ENCODE results near the gene SLC35C1.

SLC35C1 gene

DNA sequence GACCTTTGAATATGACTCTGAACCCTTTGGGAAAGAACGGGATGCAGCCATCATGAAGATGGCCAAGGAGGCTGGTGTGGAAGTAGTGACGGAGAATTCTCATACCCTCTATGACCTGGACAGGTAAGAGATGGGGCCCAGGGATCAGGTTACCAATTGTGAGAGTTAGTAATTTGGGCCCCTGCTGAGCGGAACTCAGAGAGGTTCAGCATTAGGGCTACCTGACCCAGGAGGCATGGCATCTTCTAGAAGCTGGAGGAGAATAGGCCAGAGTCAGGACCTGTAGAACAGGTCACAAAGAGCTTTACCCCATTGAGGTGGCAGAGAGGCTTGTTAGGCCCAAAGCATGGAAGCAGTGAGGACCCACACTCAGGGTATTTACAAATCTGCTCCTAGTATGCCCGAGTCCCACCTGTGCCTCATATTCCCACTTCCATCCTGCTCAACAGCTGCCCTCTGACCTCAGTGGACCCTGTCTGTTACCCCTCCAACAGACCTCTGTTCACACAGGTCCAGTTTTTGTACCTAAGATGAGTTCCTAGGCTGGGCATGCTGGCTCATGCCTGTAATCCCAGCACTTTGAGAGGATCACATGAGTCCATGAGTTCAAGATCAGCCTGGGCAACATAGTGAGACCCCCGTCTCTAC is 53.9 kb downstream of the SLC35C1 start:
- CTCF ChIA-PET, result interaction anchor here (1.6 kb wide), 1 partner anchor 14 kb away, joined by 6 read pairs; no protein-coding TSS in a partner anchor
- no peak for DNase-seq (ENCODE audit: extremely low spot score)
- POLR2A ChIA-PET, result no interaction called here
- TF ChIP-seq, protein P1, sequence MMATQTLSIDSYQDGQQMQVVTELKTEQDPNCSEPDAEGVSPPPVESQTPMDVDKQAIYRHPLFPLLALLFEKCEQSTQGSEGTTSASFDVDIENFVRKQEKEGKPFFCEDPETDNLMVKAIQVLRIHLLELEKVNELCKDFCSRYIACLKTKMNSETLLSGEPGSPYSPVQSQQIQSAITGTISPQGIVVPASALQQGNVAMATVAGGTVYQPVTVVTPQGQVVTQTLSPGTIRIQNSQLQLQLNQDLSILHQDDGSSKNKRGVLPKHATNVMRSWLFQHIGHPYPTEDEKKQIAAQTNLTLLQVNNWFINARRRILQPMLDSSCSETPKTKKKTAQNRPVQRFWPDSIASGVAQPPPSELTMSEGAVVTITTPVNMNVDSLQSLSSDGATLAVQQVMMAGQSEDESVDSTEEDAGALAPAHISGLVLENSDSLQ (IDR thresholded peaks at IDR 0.05), result no peak
- TF ChIP-seq CTBP1 (IDR thresholded peaks at IDR 0.05; ENCODE audit: borderline replicate concordance) (no peak), LEF1 (IDR thresholded peaks at IDR 0.05; ENCODE audit: borderline replicate concordance) (no peak), FOXM1 (IDR thresholded peaks at IDR 0.05; ENCODE audit: borderline replicate concordance) (no peak), SUZ12 (IDR thresholded peaks at IDR 0.05) (no peak), TARDBP (IDR thresholded peaks at IDR 0.05) (no peak), BHLHE40 (IDR thresholded peaks at IDR 0.05; ENCODE audit: borderline replicate concordance) (no peak), FOXK2 (IDR thresholded peaks at IDR 0.05) (no peak), L3MBTL2 (conservative IDR thresholded peaks at IDR 0.05) (no peak), ARNT (IDR thresholded peaks at IDR 0.05) (no peak), FOXA1 (IDR thresholded peaks at IDR 0.05) (no peak)

DNA sequence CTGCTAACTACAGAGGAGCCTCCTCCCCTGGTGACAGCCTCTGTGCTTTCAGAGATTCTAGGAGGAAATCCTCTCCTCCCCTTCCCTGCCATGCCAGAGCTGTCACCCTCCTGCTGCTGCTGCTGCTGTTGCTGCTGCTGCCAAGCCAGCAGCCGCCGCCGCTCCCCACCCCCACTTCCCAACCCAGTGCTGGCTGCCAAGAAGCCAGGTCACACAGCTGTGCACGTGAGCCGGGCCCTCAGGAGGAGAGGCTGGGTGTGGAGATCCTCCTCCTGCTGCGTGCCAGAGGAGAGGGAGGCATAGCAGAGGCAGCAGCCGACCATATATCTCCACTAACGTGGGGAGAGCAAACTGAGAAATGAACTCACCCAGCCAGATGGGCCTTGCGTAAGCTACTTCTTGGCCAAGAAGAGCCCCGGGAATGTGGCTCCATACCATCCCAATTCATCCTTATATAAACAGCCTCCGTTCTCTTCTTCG is 54.8 kb downstream of the SLC35C1 start:
- DNase-seq (ENCODE audit: extremely low spot score), result no peak
- TF ChIP-seq, protein P1 (IDR thresholded peaks at IDR 0.05), result no peak
- ChIA-PET CTCF (interaction anchor here (1.6 kb wide), 1 partner anchor 13 kb away, joined by 6 read pairs; no protein-coding TSS in a partner anchor), POLR2A (no interaction called here)

DNA sequence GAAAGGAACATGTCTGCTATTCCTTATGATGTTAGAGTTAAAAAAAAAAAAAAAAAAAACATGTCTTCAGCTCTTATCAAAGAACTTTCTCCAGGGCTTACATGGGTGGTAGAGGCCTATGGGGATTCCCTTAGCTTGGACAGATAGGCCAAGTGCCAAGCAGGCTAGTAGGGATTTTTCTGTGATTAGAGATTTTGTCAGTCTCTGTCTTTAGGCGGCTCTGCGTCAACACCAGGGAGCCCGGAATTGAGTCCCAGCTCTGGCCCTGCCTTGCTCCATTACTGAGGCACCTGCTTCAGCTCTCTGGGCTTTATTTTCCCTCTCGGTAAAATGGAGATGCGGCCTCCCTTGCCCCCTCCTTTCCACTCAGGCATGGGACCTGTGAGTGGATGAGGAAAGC is 55.4 kb downstream of the SLC35C1 start:
- ChIA-PET POLR2A (no interaction called here), CTCF (interaction anchor here (0.6 to 1.6 kb wide), 2 partner anchors 13 to 1442 kb away, joined by 4 to 6 read pairs; no protein-coding TSS in a partner anchor)
- no peak for TF ChIP-seq ARNT (IDR thresholded peaks at IDR 0.05)
- TF ChIP-seq NFRKB (IDR thresholded peaks at IDR 0.05), result no peak
- no peak for DNase-seq (ENCODE audit: extremely low spot score)

DNA sequence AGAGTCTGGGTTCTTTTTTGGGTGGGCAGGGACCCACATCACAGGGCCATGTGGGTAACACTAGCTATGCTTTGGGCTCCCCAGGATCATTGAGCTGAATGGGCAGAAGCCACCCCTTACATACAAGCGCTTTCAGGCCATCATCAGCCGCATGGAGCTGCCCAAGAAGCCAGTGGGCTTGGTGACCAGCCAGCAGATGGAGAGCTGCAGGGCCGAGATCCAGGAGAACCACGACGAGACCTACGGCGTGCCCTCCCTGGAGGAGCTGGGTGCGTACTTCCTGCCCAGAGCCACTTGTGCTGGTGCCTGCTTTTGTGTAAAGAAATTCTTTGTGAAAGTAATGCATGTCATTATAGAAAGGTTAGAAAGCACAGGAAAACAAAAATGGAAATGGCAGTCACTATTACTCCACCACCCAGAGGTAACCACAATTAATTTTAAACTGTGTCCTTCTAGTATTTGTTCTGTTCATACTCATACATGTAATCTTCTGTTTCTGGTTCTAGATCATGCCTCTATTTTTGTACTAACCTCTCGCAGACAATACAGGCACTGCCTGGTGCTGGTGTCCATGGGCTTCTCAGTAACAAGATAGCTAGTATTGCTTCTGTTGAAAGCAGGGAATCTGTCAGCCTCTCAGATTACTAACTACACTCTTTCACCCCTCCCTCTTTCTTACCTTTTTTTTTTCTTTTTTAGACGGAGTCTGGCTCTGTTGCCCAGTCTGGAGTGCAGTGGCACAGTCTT is 56.0 kb downstream of the SLC35C1 start:
- TF ChIP-seq FOXA1 (IDR thresholded peaks at IDR 0.05) (no peak), ELF4 (IDR thresholded peaks at IDR 0.05) (no peak), NFRKB (IDR thresholded peaks at IDR 0.05) (no peak), BHLHE40 (IDR thresholded peaks at IDR 0.05; ENCODE audit: borderline replicate concordance) (no peak), CTBP1 (IDR thresholded peaks at IDR 0.05; ENCODE audit: borderline replicate concordance) (no peak), ARNT (IDR thresholded peaks at IDR 0.05) (no peak), FOXK2 (IDR thresholded peaks at IDR 0.05) (no peak), TARDBP (IDR thresholded peaks at IDR 0.05) (no peak), ZNF384 (IDR thresholded peaks at IDR 0.05) (no peak), SP1 (IDR thresholded peaks at IDR 0.05) (no peak), LEF1 (IDR thresholded peaks at IDR 0.05; ENCODE audit: borderline replicate concordance) (no peak), HDGF (IDR thresholded peaks at IDR 0.05; ENCODE audit: borderline replicate concordance) (no peak), L3MBTL2 (conservative IDR thresholded peaks at IDR 0.05) (no peak), SUZ12 (IDR thresholded peaks at IDR 0.05) (no peak), FOXM1 (IDR thresholded peaks at IDR 0.05; ENCODE audit: borderline replicate concordance) (no peak)
- TF ChIP-seq, protein P1 (IDR thresholded peaks at IDR 0.05), result no peak
- CTCF ChIA-PET, result interaction anchor here (0.5 to 1.7 kb wide), 2 partner anchors 11 to 453 kb away, joined by 3 to 6 read pairs; no protein-coding TSS in a partner anchor
- DNase-seq (ENCODE audit: extremely low spot score), result no peak
- POLR2A ChIA-PET, result interaction anchor here (0.7 kb wide), 1 partner anchor 15 kb away, joined by 3 read pairs; no protein-coding TSS in a partner anchor

Measured in HEK293T (cell line).